Endothelial cell of umbilical vein (primary cell): ENCODE measurements around the gene TRIM58. TPM values are rescaled to one million over a fixed set of nuclear protein-coding genes. Genes with fewer than 3 reads are reported as not detected.

Source experiments
- BruUV-seq: library from RNA; stranded (reverse); fragments of 400-500 nt; replicated peaks from 2 replicates; lab custom pipeline; 2021; lab: Mats Ljungman, UMichigan
- CTCF ChIA-PET: fragments of 300-600, 350-600 bp; sonication (Branson Sonifier 250); formaldehyde crosslinking; loops from one replicate; lab custom pipeline; 2021; ENCODE audit warnings: antibody characterized with exemption, inconsistent platforms; lab: Charles Lee
- POLR2A ChIA-PET: fragments of 300-600, 350-600 bp; sonication (Branson Sonifier 250); formaldehyde crosslinking; loops from one replicate; lab custom pipeline; 2021; ENCODE audit warnings: antibody characterized with exemption, inconsistent platforms; lab: Charles Lee
- DNase-seq: peaks from one replicate; pipeline ENCODE4 v3.0.0-alpha.2; 2011; ENCODE audit warnings: low read depth, low spot score
- FAIRE-seq: peaks from 2 replicates; lab custom pipeline; 2011; peaks lifted over from hg19 to GRCh38; lab: Jason Lieb, UNC
- H2AFZ ChIP-seq: 2 replicates; pipeline ENCODE4 v1.6.0; 2012; ENCODE audit warnings: low read depth, low read length, control low read depth, inconsistent platforms
- H3K27ac ChIP-seq: 2 replicates; pipeline ENCODE4 v1.5.1; 2011; ENCODE audit warnings: low read depth, mild to moderate bottlenecking, control low read depth, low read length, moderate library complexity; ENCODE audit not compliant: insufficient read depth
- H3K27me3 ChIP-seq, 2 experiments: 2 replicates each; pipeline versions ENCODE4 v1.6.0 to v1.6.1; 2011; ENCODE audit warnings: low read length in 2 of 2, mixed read lengths in 1 of 2; ENCODE audit not compliant: control insufficient read depth in 2 of 2, insufficient read depth in 2 of 2
- H3K36me3 ChIP-seq, 2 experiments: 2 replicates in 1 of 2; 3 replicates in 1 of 2; pipeline ENCODE4 v1.5.1; 2011; ENCODE audit warnings: low read length in 2 of 2, mild to moderate bottlenecking in 1 of 2, moderate library complexity in 1 of 2; ENCODE audit not compliant: control insufficient read depth in 2 of 2, insufficient read depth in 2 of 2; ENCODE audit errors: extremely low read depth in 1 of 2
- H3K4me1 ChIP-seq: 3 replicates; pipeline ENCODE4 v1.5.1; 2011; ENCODE audit warnings: mild to moderate bottlenecking, low read length; ENCODE audit not compliant: control insufficient read depth, insufficient read depth; ENCODE audit errors: extremely low read depth
- H3K4me2 ChIP-seq: 2 replicates; pipeline ENCODE4 v1.6.1; 2011; ENCODE audit warnings: low read length, control low read depth, mixed read lengths; ENCODE audit not compliant: insufficient read depth
- H3K4me3 ChIP-seq, 3 experiments: fragments of 200-600 bp in 1 of 3; sonication (generic), shearing (Covaris generic) in 1 of 3; replicated peaks in 1 of 3; 2 replicates each; pipeline ENCODE4 v1.5.1; 2011 to 2016; ENCODE audit warnings: control low read depth in 3 of 3, low read length in 3 of 3, mild to moderate bottlenecking in 2 of 3, inconsistent platforms in 1 of 3, low read depth in 1 of 3, moderate library complexity in 1 of 3; ENCODE audit not compliant: insufficient read depth in 1 of 3
- H3K79me2 ChIP-seq: 2 replicates; pipeline ENCODE4 v1.6.0; 2012; ENCODE audit warnings: low read length, inconsistent platforms; ENCODE audit not compliant: control insufficient read depth, insufficient read depth
- H3K9ac ChIP-seq: replicated peaks from 2 replicates; pipeline ENCODE3; 2011; ENCODE audit warnings: low read length, control low read depth; ENCODE audit not compliant: insufficient read depth; ENCODE audit errors: extremely low read depth
- H3K9me1 ChIP-seq: replicated peaks from 3 replicates; pipeline ENCODE4 v1.6.0; 2011; ENCODE audit warnings: mild to moderate bottlenecking, low read length; ENCODE audit not compliant: control insufficient read depth, insufficient read depth; ENCODE audit errors: extremely low read depth
- H3K9me3 ChIP-seq: replicated peaks from 2 replicates; pipeline ENCODE4 v1.5.1; 2012; ENCODE audit warnings: low read length, inconsistent platforms; ENCODE audit not compliant: control insufficient read depth, insufficient read depth
- H4K20me1 ChIP-seq: replicated peaks from 2 replicates; pipeline ENCODE3; 2011; ENCODE audit warnings: mild to moderate bottlenecking, low read length; ENCODE audit not compliant: control insufficient read depth, insufficient read depth; ENCODE audit errors: extremely low read depth
- EZH2 ChIP-seq: IDR thresholded peaks from 2 replicates; pipeline ENCODE4 v1.6.1; 2012; ENCODE audit warnings: borderline replicate concordance, low read depth, mild to moderate bottlenecking, moderate library complexity, low read length, inconsistent platforms; ENCODE audit not compliant: severe bottlenecking
- FOS ChIP-seq: IDR thresholded peaks from 2 replicates; pipeline ENCODE4 v1.6.1; 2011; ENCODE audit warnings: mild to moderate bottlenecking, low read length, moderate library complexity, borderline replicate concordance; ENCODE audit not compliant: insufficient read depth
- GATA2 ChIP-seq: IDR thresholded peaks from 2 replicates; pipeline ENCODE4 v1.7.0; 2011; ENCODE audit warnings: low read depth, mild to moderate bottlenecking, moderate library complexity, mixed read lengths, low read length; ENCODE audit not compliant: insufficient read length, insufficient read depth
- JUN ChIP-seq: IDR thresholded peaks from 2 replicates; pipeline ENCODE4 v1.6.1; 2011; ENCODE audit warnings: borderline replicate concordance, low read depth; ENCODE audit not compliant: insufficient read length, insufficient read depth
- POLR2AphosphoS5 ChIP-seq: IDR thresholded peaks from 2 replicates; pipeline ENCODE4 v1.6.1; 2012; ENCODE audit warnings: low read depth, mild to moderate bottlenecking, control low read depth, low read length, moderate library complexity; ENCODE audit not compliant: insufficient read depth
- dilution Hi-C: fragments of 300-500 bp; cut with MboI; formaldehyde crosslinking; loops from one replicate; pipeline ENCODE4 v1.15.0; 2019; ENCODE audit warnings: low sequenced_read_pairs; ENCODE audit not compliant: extremely low pct_ligation_motif_present
- intact Hi-C: fragments of 100-400 bp; cut with micrococcal nuclease; formaldehyde crosslinking; loops from one replicate; pipeline ENCODE4 v1.10.0; 2022
- polyA plus RNA-seq, 4 experiments: library from polyadenylated mRNA; depleted of rRNA in 3 of 4; stranded (reverse) in 3 of 4; unstranded in 1 of 4; fragments of >200 nt; gene quantifications; 2 replicates each; pipeline versions ENCODE4 v1.2.1 to v1.2.3, GENCODE V29; 2011 to 2012; ENCODE audit warnings: missing spikeins in 1 of 4
- total RNA-seq: library from RNA; stranded (reverse); gene quantifications from 2 replicates; pipeline ENCODE4 v1.2.3, GENCODE V29; 2021
- TF ChIP-seq, protein P1 (sequence below): IDR thresholded peaks from 2 replicates; pipeline ENCODE4 v1.6.1; 2011; ENCODE audit not compliant: insufficient read depth, insufficient read length
- TF ChIP-seq, protein P2 (sequence below), 2 donors: IDR thresholded peaks; 1 replicate in 1 of 2; 2 replicates in 1 of 2; pipeline ENCODE4 v1.5.1; 2011; ENCODE audit warnings: low read length in 2 of 2, mild to moderate bottlenecking in 2 of 2, moderate library complexity in 2 of 2, control low read depth in 1 of 2, inconsistent platforms in 1 of 2, low read depth in 1 of 2; ENCODE audit not compliant: insufficient read depth in 1 of 2; ENCODE audit errors: extremely low read depth in 1 of 2

The TRIM58 gene
- total and polyA plus RNA-seq, 2 donors (not counting 3 experiments of a cell fraction or from before 2014, with no cell fraction given) = not detected

DNA sequence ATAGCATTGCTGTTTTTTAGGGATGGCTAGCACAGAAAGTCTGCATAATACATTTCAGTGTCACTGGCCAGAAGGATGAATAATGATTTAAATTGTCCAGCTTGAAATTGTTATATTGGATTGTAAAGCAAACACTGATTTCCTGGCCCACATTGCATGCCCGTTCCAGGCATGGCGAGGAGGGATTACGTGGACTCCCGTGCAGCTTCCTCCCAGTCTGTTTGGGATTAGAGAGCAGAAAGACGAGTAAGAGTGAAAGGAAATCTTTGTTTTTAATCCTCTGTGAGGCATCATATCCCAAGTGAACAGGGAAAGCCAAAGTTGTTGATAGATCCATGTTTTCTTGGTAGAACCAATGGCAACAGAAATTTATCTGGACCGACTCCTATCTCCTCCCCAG, 8.4 kb downstream of the TRIM58 start:
- Histone ChIP-seq H3K4me3 (no peak overlapping the region), H4K20me1 (no peaks in the 10 kb centered on the region), H3K9me1 (no peaks in the 10 kb centered on the region), H3K9ac (no peak overlapping the region), H3K9me3 (peaks cover 2% of the 10 kb centered on the region), H3K36me3 (no peaks in the 10 kb centered on the region), H2AFZ (no peak overlapping the region), H3K27me3 (no peaks in the 10 kb centered on the region), H3K4me1 (no peaks in the 10 kb centered on the region), H3K27ac (no peak overlapping the region), H3K4me2 (no peak overlapping the region), H3K79me2 (no peaks in the 10 kb centered on the region)
- dilution Hi-C loops = no loop called here
- no TSS peak for BruUV-seq
- CTCF ChIA-PET = no interaction called here
- no peak for DNase-seq
- intact Hi-C loops = no loop called here
- TF ChIP-seq EZH2 (no peak), POLR2AphosphoS5 (no peak), JUN (no peak), GATA2 (no peak), FOS (no peak)
- TF ChIP-seq, protein P1, sequence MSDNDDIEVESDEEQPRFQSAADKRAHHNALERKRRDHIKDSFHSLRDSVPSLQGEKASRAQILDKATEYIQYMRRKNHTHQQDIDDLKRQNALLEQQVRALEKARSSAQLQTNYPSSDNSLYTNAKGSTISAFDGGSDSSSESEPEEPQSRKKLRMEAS = no peak
- TF ChIP-seq, protein P2, sequence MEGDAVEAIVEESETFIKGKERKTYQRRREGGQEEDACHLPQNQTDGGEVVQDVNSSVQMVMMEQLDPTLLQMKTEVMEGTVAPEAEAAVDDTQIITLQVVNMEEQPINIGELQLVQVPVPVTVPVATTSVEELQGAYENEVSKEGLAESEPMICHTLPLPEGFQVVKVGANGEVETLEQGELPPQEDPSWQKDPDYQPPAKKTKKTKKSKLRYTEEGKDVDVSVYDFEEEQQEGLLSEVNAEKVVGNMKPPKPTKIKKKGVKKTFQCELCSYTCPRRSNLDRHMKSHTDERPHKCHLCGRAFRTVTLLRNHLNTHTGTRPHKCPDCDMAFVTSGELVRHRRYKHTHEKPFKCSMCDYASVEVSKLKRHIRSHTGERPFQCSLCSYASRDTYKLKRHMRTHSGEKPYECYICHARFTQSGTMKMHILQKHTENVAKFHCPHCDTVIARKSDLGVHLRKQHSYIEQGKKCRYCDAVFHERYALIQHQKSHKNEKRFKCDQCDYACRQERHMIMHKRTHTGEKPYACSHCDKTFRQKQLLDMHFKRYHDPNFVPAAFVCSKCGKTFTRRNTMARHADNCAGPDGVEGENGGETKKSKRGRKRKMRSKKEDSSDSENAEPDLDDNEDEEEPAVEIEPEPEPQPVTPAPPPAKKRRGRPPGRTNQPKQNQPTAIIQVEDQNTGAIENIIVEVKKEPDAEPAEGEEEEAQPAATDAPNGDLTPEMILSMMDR (IDR thresholded peaks at IDR 0.05; ENCODE audit: extremely low read depth in 1 of 2, insufficient read depth in 1 of 2, low read depth in 1 of 2, low read length in 2 of 2) = no peak
- FAIRE-seq = no peak
- POLR2A ChIA-PET = no interaction called here
